Caco-2 (cell line): ENCODE data around the gene TACC2. TPM values are rescaled to one million over a fixed set of nuclear protein-coding genes. Genes with fewer than 3 reads are reported as not detected.

Experiments
- BruUV-seq: library from RNA; stranded (reverse); fragments of 400-500 nt; replicated peaks from 2 replicates; lab custom pipeline; 2021; lab: Mats Ljungman, UMichigan
- CTCF ChIA-PET: fragments of 300-600 bp; sonication (Branson Sonifier 250); formaldehyde crosslinking; loops from one replicate; lab custom pipeline; 2022; ENCODE audit warnings: antibody characterized with exemption; lab: Charles Lee
- POLR2A ChIA-PET: fragments of 300-600 bp; sonication (Branson Sonifier 250); formaldehyde crosslinking; loops from one replicate; lab custom pipeline; 2022; ENCODE audit warnings: antibody characterized with exemption; lab: Charles Lee
- DNase-seq, 2 experiments: peaks; one replicate each; pipeline versions ENCODE4 v3.0.0 to v3.0.0-alpha.2; 2020 to 2022
- H3K27me3 ChIP-seq: replicated peaks from 2 replicates; pipeline ENCODE4 v1.6.0; 2011; ENCODE audit warnings: low read length; ENCODE audit not compliant: control insufficient read depth, insufficient read depth
- H3K36me3 ChIP-seq: 2 replicates; pipeline ENCODE4 v1.5.1; 2011; ENCODE audit warnings: low read length; ENCODE audit not compliant: control insufficient read depth, insufficient read depth
- H3K4me1 ChIP-seq: fragments of 250-450 bp; sonication (Bioruptor Pico); 2 replicates; pipeline ENCODE4 v1.5.1; 2020; ENCODE audit warnings: mild to moderate bottlenecking
- H3K4me3 ChIP-seq: 2 replicates; pipeline ENCODE4 v1.5.1; 2011; ENCODE audit warnings: low read depth, mild to moderate bottlenecking, control low read depth, low read length
- H3K9me3 ChIP-seq: fragments of 250-450 bp; sonication (Bioruptor Pico); 2 replicates; pipeline ENCODE4 v1.5.1; 2020; ENCODE audit warnings: mild to moderate bottlenecking, moderate library complexity
- H3K27ac Mint-ChIP-seq: one replicate; pipeline ENCODE4 v1.8.0; 2022; ENCODE audit warnings: mixed read lengths; ENCODE audit not compliant: unreplicated experiment
- H3K27me3 Mint-ChIP-seq: one replicate; pipeline ENCODE4 v1.8.0; 2022; ENCODE audit warnings: mixed read lengths; ENCODE audit not compliant: insufficient read depth, unreplicated experiment
- H3K36me3 Mint-ChIP-seq: one replicate; pipeline ENCODE4 v1.8.0; 2022; ENCODE audit warnings: mild to moderate bottlenecking, mixed read lengths; ENCODE audit not compliant: insufficient read depth, unreplicated experiment
- H3K4me1 Mint-ChIP-seq: one replicate; pipeline ENCODE4 v1.8.0; 2022; ENCODE audit warnings: low read depth, mixed read lengths; ENCODE audit not compliant: unreplicated experiment
- H3K4me3 Mint-ChIP-seq: one replicate; pipeline ENCODE4 v1.8.0; 2022; ENCODE audit warnings: mild to moderate bottlenecking, moderate library complexity, mixed read lengths; ENCODE audit not compliant: unreplicated experiment
- H3K9me3 Mint-ChIP-seq: one replicate; pipeline ENCODE4 v1.8.0; 2022; ENCODE audit warnings: mixed read lengths; ENCODE audit not compliant: unreplicated experiment
- CTCF ChIP-seq, 2 experiments: fragments of 200-600 bp in 1 of 2; IDR thresholded peaks; 1 replicate in 1 of 2; 2 replicates in 1 of 2; pipeline versions ENCODE4 v1.5.1 to v1.8.0; 2011 to 2022; ENCODE audit warnings: antibody characterized with exemption in 1 of 2, control low read depth in 1 of 2, inconsistent platforms in 1 of 2, low read depth in 1 of 2, low read length in 1 of 2, mild to moderate bottlenecking in 1 of 2, moderate library complexity in 1 of 2; ENCODE audit not compliant: insufficient read depth in 1 of 2, severe bottlenecking in 1 of 2, unreplicated experiment in 1 of 2
- intact Hi-C: fragments of 100-400 bp; cut with micrococcal nuclease; formaldehyde crosslinking; loops from one replicate; pipeline ENCODE4 v1.10.0; 2022; ENCODE audit not compliant: unreplicated experiment
- total RNA-seq: library from RNA; stranded (reverse); gene quantifications from 2 replicates; pipeline ENCODE4 v1.2.3, GENCODE V29; 2022

The TACC2 gene
- total RNA-seq, 1 experiment from 2014 or later: 117 TPM

GRCh38 chr10:122040786-122041185 is 51.8 kb downstream of the TACC2 start:
- no peak for TF ChIP-seq CTCF (IDR thresholded peaks at IDR 0.05; ENCODE audit: insufficient read depth in 1 of 2, low read depth in 1 of 2, low read length in 1 of 2, severe bottlenecking in 1 of 2, unreplicated experiment in 1 of 2)
- H3K9me3 ChIP-seq: no peaks in the 10 kb centered on the region
- H3K4me3 ChIP-seq: no peak overlapping the region
- H3K36me3 Mint-ChIP-seq: no peaks in the 10 kb centered on the region
- POLR2A ChIA-PET: interaction anchor here (1.0 kb wide), 1 partner anchor 72 kb away, joined by 5 read pairs; no protein-coding TSS in a partner anchor
- no peak overlapping the region for H3K27ac Mint-ChIP-seq
- BruUV-seq: no TSS peak
- intact Hi-C loops: no loop called here
- H3K36me3 ChIP-seq: no peaks in the 10 kb centered on the region
- H3K4me1 ChIP-seq: peaks cover 14% of the 10 kb centered on the region
- CTCF ChIA-PET: interaction anchor here (0.5 kb wide), 1 partner anchor 11 kb away, joined by 3 read pairs; no protein-coding TSS in a partner anchor
- no peaks in the 10 kb centered on the region for H3K27me3 ChIP-seq
- H3K9me3 Mint-ChIP-seq: no peaks in the 10 kb centered on the region
- H3K4me3 Mint-ChIP-seq: no peak overlapping the region
- H3K27me3 Mint-ChIP-seq: no peaks in the 10 kb centered on the region
- no peak for DNase-seq
- peaks cover 24% of the 10 kb centered on the region for H3K4me1 Mint-ChIP-seq

- H3K9me3 Mint-ChIP-seq: no peaks in the 10 kb centered on the region
- CTCF ChIA-PET: no interaction called here
- POLR2A ChIA-PET: no interaction called here
- no peaks in the 10 kb centered on the region for H3K27me3 Mint-ChIP-seq
- Histone ChIP-seq H3K36me3 (no peaks in the 10 kb centered on the region), H3K9me3 (no peaks in the 10 kb centered on the region), H3K4me1 (peaks cover 14% of the 10 kb centered on the region), H3K4me3 (no peak overlapping the region), H3K27me3 (no peaks in the 10 kb centered on the region)
- H3K27ac Mint-ChIP-seq: no peak overlapping the region
- TF ChIP-seq CTCF (IDR thresholded peaks at IDR 0.05; ENCODE audit: insufficient read depth in 1 of 2, low read depth in 1 of 2, low read length in 1 of 2, severe bottlenecking in 1 of 2, unreplicated experiment in 1 of 2): no peak
- intact Hi-C loops: no loop called here
- H3K4me3 Mint-ChIP-seq: no peak overlapping the region
- BruUV-seq: no TSS peak
- no peaks in the 10 kb centered on the region for H3K36me3 Mint-ChIP-seq
- no peak for DNase-seq
- H3K4me1 Mint-ChIP-seq: peaks cover 24% of the 10 kb centered on the region
These were observed 53.9 kb downstream of the TACC2 start for GRCh38 chr10:122042836-122043235.

GRCh38 chr10:122044045-122044661 is 55.2 kb downstream of the TACC2 start:
- Mint-ChIP-seq H3K4me3 (peak overlapping the region; percentile 10), H3K4me1 (peaks cover 24% of the 10 kb centered on the region), H3K27me3 (no peaks in the 10 kb centered on the region), H3K36me3 (no peaks in the 10 kb centered on the region), H3K27ac (peak overlapping the region; percentile 33), H3K9me3 (no peaks in the 10 kb centered on the region)
- H3K27me3 ChIP-seq: no peaks in the 10 kb centered on the region
- BruUV-seq: no TSS peak
- POLR2A ChIA-PET: interaction anchor here (0.7 to 1.0 kb wide), 2 partner anchors 24 to 25 kb away, joined by 3 read pairs; no protein-coding TSS in a partner anchor
- H3K4me1 ChIP-seq: peaks cover 14% of the 10 kb centered on the region
- H3K4me3 ChIP-seq: no peak overlapping the region
- CTCF ChIA-PET: interaction anchor here (1.4 kb wide), 1 partner anchor 69 kb away, joined by 10 read pairs; no protein-coding TSS in a partner anchor
- intact Hi-C loops: no loop called here
- no peak for TF ChIP-seq CTCF (IDR thresholded peaks at IDR 0.05; ENCODE audit: insufficient read depth in 1 of 2, low read depth in 1 of 2, low read length in 1 of 2, severe bottlenecking in 1 of 2, unreplicated experiment in 1 of 2)
- H3K36me3 ChIP-seq: no peaks in the 10 kb centered on the region
- H3K9me3 ChIP-seq: no peaks in the 10 kb centered on the region
- DNase-seq: peak; percentile 51 to 55
